PC-9 (cell line): ENCODE measurements around the gene WDR26. TPM values are rescaled to one million over a fixed set of nuclear protein-coding genes. Genes with fewer than 3 reads are reported as not detected.
A peak's percentile ranks its signal among the peaks of the same experiment; 100 is the strongest.

ENCODE experiments used
- BruUV-seq: library from RNA; stranded (reverse); fragments of 400-500 nt; replicated peaks from 2 replicates; lab custom pipeline; 2021; lab: Mats Ljungman, UMichigan
- CTCF ChIA-PET: fragments of 300-600 bp; sonication (Branson Sonifier 250); formaldehyde crosslinking; loops from one replicate; lab custom pipeline; 2022; ENCODE audit warnings: antibody characterized with exemption; lab: Charles Lee
- POLR2A ChIA-PET: fragments of 300-600 bp; sonication (Branson Sonifier 250); formaldehyde crosslinking; loops from one replicate; lab custom pipeline; 2022; ENCODE audit warnings: antibody characterized with exemption; ENCODE audit not compliant: unreplicated experiment; lab: Charles Lee
- DNase-seq, 2 experiments: peaks; one replicate each; pipeline versions ENCODE4 v3.0.0 to v3.0.0-alpha.2; 2015 to 2022; ENCODE audit warnings: mixed read lengths in 1 of 2
- H2AFZ ChIP-seq: fragments of 200-600 bp; sonication (generic); 2 replicates; pipeline ENCODE4 v1.8.1; 2017; ENCODE audit warnings: antibody characterized with exemption
- H3F3A ChIP-seq: fragments of 200-600 bp; sonication (generic); 2 replicates; pipeline ENCODE4 v1.8.1; 2017; ENCODE audit warnings: antibody characterized with exemption, mild to moderate bottlenecking, low read depth; ENCODE audit not compliant: insufficient read depth
- H3K27ac ChIP-seq: fragments of 200-600 bp; sonication (generic); 2 replicates; pipeline ENCODE4 v1.6.1; 2016; ENCODE audit warnings: mixed run types
- H3K27me3 ChIP-seq: fragments of 200-600 bp; sonication (generic); 2 replicates; pipeline ENCODE4 v1.6.1; 2016; ENCODE audit warnings: low read depth, mixed run types; ENCODE audit not compliant: insufficient read depth
- H3K36me3 ChIP-seq: fragments of 200-600 bp; sonication (generic); 2 replicates; pipeline ENCODE4 v1.6.1; 2016; ENCODE audit warnings: low read depth, mixed run types
- H3K4me1 ChIP-seq: fragments of 200-600 bp; sonication (generic); replicated peaks from 2 replicates; pipeline ENCODE4 v1.6.1; 2016; ENCODE audit warnings: mixed run types; ENCODE audit not compliant: insufficient read depth
- H3K4me2 ChIP-seq: fragments of 200-600 bp; sonication (generic); 2 replicates; pipeline ENCODE4 v1.6.1; 2017; ENCODE audit warnings: mixed run types
- H3K4me3 ChIP-seq: fragments of 200-600 bp; sonication (generic); 2 replicates; pipeline ENCODE4 v1.6.1; 2016; ENCODE audit warnings: mixed run types
- H3K79me2 ChIP-seq: fragments of 200-600 bp; sonication (generic); 2 replicates; pipeline ENCODE4 v1.6.1; 2017; ENCODE audit warnings: low read depth, mixed run types
- H3K9me2 ChIP-seq: fragments of 200-600 bp; sonication (generic); 2 replicates; pipeline ENCODE4 v1.8.1; 2017; ENCODE audit warnings: mild to moderate bottlenecking; ENCODE audit not compliant: insufficient read depth
- H3K9me3 ChIP-seq: fragments of 200-600 bp; sonication (generic); 2 replicates; pipeline ENCODE4 v1.8.1; 2016; ENCODE audit warnings: low read depth; ENCODE audit not compliant: insufficient read depth
- H4K20me1 ChIP-seq: fragments of 200-600 bp; sonication (generic); 2 replicates; pipeline ENCODE4 v1.8.1; 2017; ENCODE audit not compliant: insufficient read depth
- CTCF ChIP-seq: fragments of 200-600 bp; sonication (generic); conservative IDR thresholded peaks from 2 replicates; pipeline ENCODE4 v1.6.1; 2017; ENCODE audit warnings: mixed run types, antibody characterized with exemption, mild to moderate bottlenecking, moderate library complexity
- EZH2 ChIP-seq: fragments of 200-600 bp; sonication (generic); IDR thresholded peaks from 2 replicates; pipeline ENCODE4 v1.8.0; 2017; ENCODE audit warnings: antibody characterized with exemption, low read depth
- intact Hi-C: fragments of 100-400 bp; cut with micrococcal nuclease; formaldehyde crosslinking; loops from one replicate; pipeline ENCODE4 v1.10.0; 2022; ENCODE audit not compliant: unreplicated experiment
- total RNA-seq: library from RNA; stranded (reverse); gene quantifications from 2 replicates; pipeline ENCODE4 v1.2.3, GENCODE V29; 2021

Gene WDR26
- total RNA-seq, 1 experiment from 2014 or later, result 88.9 TPM

GRCh38 chr1:224358237-224358636, 76.4 kb downstream of the WDR26 start:
- H3K27me3 ChIP-seq, result no peaks in the 10 kb centered on the region
- ChIA-PET POLR2A (interaction anchor here (0.6 kb wide), 2 partner anchors 78 to 245 kb away, joined by 4 to 7 read pairs; no protein-coding TSS in a partner anchor), CTCF (no interaction called here)
- H3K79me2 ChIP-seq, result peaks cover 61% of the 10 kb centered on the region
- H3K9me3 ChIP-seq, result no peaks in the 10 kb centered on the region
- peak overlapping the region; percentile 91; the same call in 1 of the 2 replicates for H2AFZ ChIP-seq
- TSS peak; percentile 58 for BruUV-seq
- H4K20me1 ChIP-seq, result peaks cover 4% of the 10 kb centered on the region; the same call in 1 of the 2 replicates
- no peak overlapping the region for H3K27ac ChIP-seq
- intact Hi-C loops, result no loop called here
- TF ChIP-seq EZH2 (no peak), CTCF (no peak)
- DNase-seq, result no peak
- H3K4me2 ChIP-seq, result peak overlapping the region; percentile 89
- no peaks in the 10 kb centered on the region for H3K36me3 ChIP-seq
- peaks cover 14% of the 10 kb centered on the region for H3K4me1 ChIP-seq
- peaks cover 5% of the 10 kb centered on the region; the same call in 1 of the 2 replicates for H3F3A ChIP-seq
- no peaks in the 10 kb centered on the region for H3K9me2 ChIP-seq
- peak overlapping the region; percentile 64 for H3K4me3 ChIP-seq

GRCh38 chr1:224357626-224358124, 76.9 kb downstream of the WDR26 start:
- H3K79me2 ChIP-seq, result peaks cover 56% of the 10 kb centered on the region
- CTCF ChIA-PET, result no interaction called here
- no peaks in the 10 kb centered on the region for H3K36me3 ChIP-seq
- TF ChIP-seq EZH2 (no peak), CTCF (no peak)
- H2AFZ ChIP-seq, result peak overlapping the region; percentile 91
- H3K9me3 ChIP-seq, result no peaks in the 10 kb centered on the region
- peaks cover 5% of the 10 kb centered on the region; the same call in 1 of the 2 replicates for H3F3A ChIP-seq
- no TSS peak for BruUV-seq
- no peaks in the 10 kb centered on the region for H3K9me2 ChIP-seq
- DNase-seq, result peak in 1 of 2 experiments; percentile 66
- H3K4me3 ChIP-seq, result peak overlapping the region; percentile 64
- peak overlapping the region; percentile 89 for H3K4me2 ChIP-seq
- peaks cover 14% of the 10 kb centered on the region for H3K4me1 ChIP-seq
- POLR2A ChIA-PET, result interaction anchor here (0.6 kb wide), 1 partner anchor 22 kb away, joined by 4 read pairs; no protein-coding TSS in a partner anchor
- no peaks in the 10 kb centered on the region for H3K27me3 ChIP-seq
- peak overlapping the region; percentile 47 for H3K27ac ChIP-seq
- intact Hi-C loops, result no loop called here
- H4K20me1 ChIP-seq, result peaks cover 4% of the 10 kb centered on the region; the same call in 1 of the 2 replicates

- Histone ChIP-seq H3K9me3 (no peaks in the 10 kb centered on the region), H2AFZ (peak within 1 kb of the TSS; percentile 91), H3K4me2 (peak within 1 kb of the TSS; percentile 89), H3K4me3 (peak within 1 kb of the TSS; percentile 64), H3K27me3 (no peaks in the 10 kb centered on the region), H3F3A (peaks cover 5% of the 10 kb centered on the region; the same call in 1 of the 2 replicates), H4K20me1 (peaks cover 4% of the 10 kb centered on the region; the same call in 1 of the 2 replicates), H3K4me1 (peaks cover 14% of the 10 kb centered on the region), H3K36me3 (no peaks in the 10 kb centered on the region), H3K79me2 (peaks cover 49% of the 10 kb centered on the region), H3K9me2 (no peaks in the 10 kb centered on the region), H3K27ac (peak within 1 kb of the TSS; percentile 47)
- DNase-seq, result peak; percentile 92
- ChIA-PET CTCF (interaction anchor here (0.5 kb wide), 1 partner anchor 42 kb away, joined by 3 read pairs; no protein-coding TSS in a partner anchor), POLR2A (interaction anchor here (0.6 to 0.7 kb wide), 2 partner anchors 22 to 236 kb away, joined by 4 to 9 read pairs; no protein-coding TSS in a partner anchor)
- BruUV-seq, result no TSS peak
- TF ChIP-seq CTCF, result no peak
- TF ChIP-seq EZH2, result no peak
- intact Hi-C loops, result loop anchor here (1.0 kb wide), 1 partner anchor 27 kb away; the partner anchor contains the start of gene NVL
Observed at GRCh38 chr1:224356685-224357625, 77.6 kb downstream of the WDR26 start, which contains the start of gene CNIH4. CNIH4 (plus strand) TSS chr1:224356879; CDS start chr1:224356925, 46 bp downstream.
